Measurements from ENCODE around the gene CYP4F8.
"Not testable (repeated sequence)": the region's sequence is repeated elsewhere in the genome, so short reads cannot be mapped to it uniquely, and the experiment has no call there.

Gene CYP4F8

DNA sequence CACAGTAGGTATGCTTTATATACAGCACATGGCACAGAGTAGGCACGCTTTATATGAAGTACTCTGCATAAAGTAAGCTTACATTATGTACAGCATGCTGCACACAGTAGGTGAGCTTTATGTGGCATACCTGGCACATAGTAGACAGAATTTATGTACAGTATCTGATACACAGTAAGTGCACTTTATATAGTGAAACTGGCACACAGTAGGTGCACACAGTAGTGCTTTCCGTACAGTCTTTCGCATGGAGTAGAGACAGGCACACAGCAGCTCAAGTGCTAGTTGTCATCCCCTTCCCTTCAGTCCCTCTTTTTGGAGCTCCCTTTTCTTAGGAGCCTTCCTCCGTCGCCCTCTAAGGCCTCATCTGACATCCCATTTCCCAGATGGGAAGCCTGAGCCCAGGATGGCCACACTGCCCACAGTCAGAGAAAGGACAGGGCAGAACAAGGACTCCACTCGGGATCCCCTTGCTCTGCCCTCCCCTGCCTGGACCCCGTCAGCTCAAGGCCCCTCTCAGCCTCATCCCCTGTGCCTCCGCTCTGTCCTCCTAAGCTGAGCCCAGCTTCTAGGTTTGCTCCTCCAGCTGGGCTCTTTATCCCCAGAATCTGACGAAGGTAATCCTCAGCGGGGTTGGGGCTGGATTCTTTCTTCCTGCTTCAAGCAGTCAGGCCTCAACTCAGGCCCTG lies 57.0 kb downstream of the CYP4F8 start:
- TF ChIP-seq, protein P1, sequence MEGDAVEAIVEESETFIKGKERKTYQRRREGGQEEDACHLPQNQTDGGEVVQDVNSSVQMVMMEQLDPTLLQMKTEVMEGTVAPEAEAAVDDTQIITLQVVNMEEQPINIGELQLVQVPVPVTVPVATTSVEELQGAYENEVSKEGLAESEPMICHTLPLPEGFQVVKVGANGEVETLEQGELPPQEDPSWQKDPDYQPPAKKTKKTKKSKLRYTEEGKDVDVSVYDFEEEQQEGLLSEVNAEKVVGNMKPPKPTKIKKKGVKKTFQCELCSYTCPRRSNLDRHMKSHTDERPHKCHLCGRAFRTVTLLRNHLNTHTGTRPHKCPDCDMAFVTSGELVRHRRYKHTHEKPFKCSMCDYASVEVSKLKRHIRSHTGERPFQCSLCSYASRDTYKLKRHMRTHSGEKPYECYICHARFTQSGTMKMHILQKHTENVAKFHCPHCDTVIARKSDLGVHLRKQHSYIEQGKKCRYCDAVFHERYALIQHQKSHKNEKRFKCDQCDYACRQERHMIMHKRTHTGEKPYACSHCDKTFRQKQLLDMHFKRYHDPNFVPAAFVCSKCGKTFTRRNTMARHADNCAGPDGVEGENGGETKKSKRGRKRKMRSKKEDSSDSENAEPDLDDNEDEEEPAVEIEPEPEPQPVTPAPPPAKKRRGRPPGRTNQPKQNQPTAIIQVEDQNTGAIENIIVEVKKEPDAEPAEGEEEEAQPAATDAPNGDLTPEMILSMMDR (conservative IDR thresholded peaks at IDR 0.05; ENCODE audit: control insufficient read depth, insufficient read depth, low read depth, low read length): no peak
- H3K4me3 ChIP-seq (ENCODE audit: control insufficient read depth, low read depth, low read length): no peak overlapping the region
- DNase-seq (ENCODE audit: low read depth): no peak

DNA sequence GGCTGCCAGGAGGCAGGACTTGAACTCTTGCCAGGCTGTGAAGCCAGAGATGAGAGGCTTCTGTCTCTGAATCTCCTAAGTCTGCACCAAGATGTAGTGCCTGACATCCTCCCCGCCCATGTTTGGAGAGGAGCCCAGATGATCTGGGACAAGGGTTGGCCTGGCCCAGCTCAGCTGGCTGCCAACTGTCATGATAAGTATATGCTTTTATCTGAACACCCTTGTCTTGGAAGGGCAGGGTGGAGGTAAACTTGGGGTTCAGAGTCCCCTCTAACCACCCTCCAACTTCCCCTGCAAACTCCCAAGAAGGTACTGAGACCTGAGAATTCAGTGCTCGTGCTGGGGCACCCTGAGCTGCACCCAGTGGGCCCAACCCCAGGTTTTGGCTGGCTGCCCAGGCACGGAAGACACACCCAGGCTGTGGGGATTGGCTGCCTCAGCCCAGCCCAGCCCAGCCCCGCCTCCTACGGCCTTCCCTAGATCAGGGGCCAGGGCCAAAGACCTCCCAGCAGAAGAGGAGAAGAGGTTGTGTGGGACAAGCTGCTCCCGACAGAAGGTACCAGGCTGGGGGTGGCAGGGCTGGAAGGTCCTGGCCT lies 57.7 kb downstream of the CYP4F8 start, which contains the start of gene CYP4F12:
Gene CYP4F12 (plus strand): TSS at position 508 of the 596 bp plus-strand sequence. CDS start 443 bp downstream, outside the sequence.
- DNase-seq (ENCODE audit: low read depth): peak; percentile 43
- H3K4me3 ChIP-seq (ENCODE audit: control insufficient read depth, low read depth, low read length): no peak within 1 kb of the TSS
- TF ChIP-seq, protein P1 (conservative IDR thresholded peaks at IDR 0.05; ENCODE audit: control insufficient read depth, insufficient read depth, low read depth, low read length): no peak

DNA sequence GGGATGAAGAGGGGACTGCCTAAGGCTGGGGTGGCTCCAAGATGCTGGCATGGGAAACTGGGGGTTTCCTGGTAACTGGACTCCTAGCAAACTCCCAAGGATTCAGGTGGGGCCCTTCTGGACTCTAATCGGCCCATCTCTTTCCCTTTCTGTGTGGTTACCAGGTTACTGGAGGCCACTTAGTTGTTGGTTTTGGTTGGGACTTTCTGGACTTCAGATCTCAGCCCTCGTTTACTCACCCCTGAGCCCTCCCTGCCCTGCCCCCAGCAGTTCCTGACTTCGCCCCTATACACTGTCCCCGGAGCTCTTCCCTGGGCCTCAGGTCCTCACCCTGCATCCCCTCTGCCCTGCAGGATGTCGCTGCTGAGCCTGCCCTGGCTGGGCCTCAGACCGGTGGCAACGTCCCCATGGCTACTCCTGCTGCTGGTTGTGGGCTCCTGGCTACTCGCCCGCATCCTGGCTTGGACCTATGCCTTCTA lies 58.2 kb downstream of the CYP4F8 start:
- DNase-seq (ENCODE audit: low read depth): no peak
- no peak overlapping the region for H3K4me3 ChIP-seq (ENCODE audit: control insufficient read depth, low read depth, low read length)
- TF ChIP-seq, protein P1 (conservative IDR thresholded peaks at IDR 0.05; ENCODE audit: control insufficient read depth, insufficient read depth, low read depth, low read length): no peak

DNA sequence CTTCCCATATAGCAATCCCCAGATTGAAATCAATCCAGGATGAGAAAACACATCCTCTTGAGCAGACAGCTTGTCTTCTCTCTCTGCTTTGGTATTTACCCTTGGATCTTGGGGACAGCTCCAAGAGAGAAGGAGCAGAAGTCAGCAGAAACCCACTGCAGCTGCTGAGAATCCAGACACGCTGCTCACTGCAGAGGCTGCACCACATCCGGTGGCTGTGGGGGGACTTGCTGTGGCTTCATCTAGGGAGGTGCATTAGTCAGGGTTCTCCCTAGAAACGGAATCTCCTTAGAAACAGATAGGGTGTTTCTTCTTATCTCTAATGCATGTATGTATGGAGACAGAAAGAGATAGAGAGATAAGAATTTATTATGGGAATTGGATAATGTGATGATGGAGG lies 60.5 kb downstream of the CYP4F8 start:
- no peak overlapping the region for H3K4me3 ChIP-seq (ENCODE audit: control insufficient read depth, low read depth, low read length)
- DNase-seq (ENCODE audit: low read depth): no peak
- TF ChIP-seq, protein P1 (conservative IDR thresholded peaks at IDR 0.05; ENCODE audit: control insufficient read depth, insufficient read depth, low read depth, low read length): no peak

DNA sequence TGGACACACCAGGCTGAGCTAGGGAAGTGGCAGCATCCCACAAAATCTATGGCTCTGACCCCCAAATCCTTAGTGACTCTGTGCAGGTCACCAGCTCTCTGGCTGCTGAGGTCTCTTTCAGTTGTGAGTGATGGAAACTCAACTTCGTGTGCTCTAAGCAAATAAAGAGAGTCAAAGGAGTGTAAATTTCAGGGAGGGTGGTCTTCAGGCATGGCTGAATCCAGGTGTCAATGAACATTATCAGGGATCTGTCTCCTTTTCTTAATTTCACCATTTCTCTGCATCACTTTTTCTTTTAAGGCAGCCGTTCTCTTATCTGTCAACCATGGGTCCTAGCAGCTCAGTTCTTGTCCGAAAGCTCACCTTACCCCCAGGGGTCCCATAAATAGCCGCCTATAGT lies 64.1 kb downstream of the CYP4F8 start:
- TF ChIP-seq, protein P1 (conservative IDR thresholded peaks at IDR 0.05; ENCODE audit: control insufficient read depth, insufficient read depth, low read depth, low read length): no peak
- H3K4me3 ChIP-seq (ENCODE audit: control insufficient read depth, low read depth, low read length): no peak overlapping the region
- DNase-seq (ENCODE audit: low read depth): no peak

DNA sequence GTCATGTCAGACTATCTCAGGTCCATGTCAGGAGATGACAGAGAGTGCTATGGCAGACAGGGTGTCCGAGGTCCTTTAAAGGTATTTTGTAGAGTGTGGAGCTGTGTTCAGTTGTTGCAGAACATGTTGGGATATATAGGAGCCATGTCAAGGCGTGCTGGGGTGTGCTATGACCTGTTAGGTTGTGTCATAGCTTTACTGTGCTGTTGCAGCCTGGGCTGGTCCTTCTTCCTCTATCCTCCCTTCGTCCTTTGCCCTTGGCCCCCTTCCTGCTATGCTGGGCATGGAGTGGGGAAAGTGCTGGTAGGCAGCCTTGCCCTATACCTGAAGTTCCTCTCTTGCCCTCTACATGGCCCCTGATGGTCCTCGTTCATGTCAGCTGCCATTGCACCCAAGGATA lies 64.8 kb downstream of the CYP4F8 start:
- not testable (repeated sequence) for H3K4me3 ChIP-seq (ENCODE audit: control insufficient read depth, low read depth, low read length); DNase-seq (ENCODE audit: low read depth)

Data from fibroblast of mammary gland (primary cell).